Activated CD4-positive, alpha-beta memory T cell treated with anti-CD3 and anti-CD28 coated beads for 36 hours (primary cell): ENCODE measurements around the gene MOB3C. TPM values are rescaled to one million over a fixed set of nuclear protein-coding genes. Genes with fewer than 3 reads are reported as not detected.

Source experiments
- CTCF ChIA-PET: fragments of 350-600 bp; sonication (Branson Sonifier 250); formaldehyde crosslinking; loops from one replicate; lab custom pipeline; 2021; ENCODE audit warnings: antibody characterized with exemption, inconsistent platforms; lab: Charles Lee
- POLR2A ChIA-PET: fragments of 350-600 bp; sonication (Branson Sonifier 250); formaldehyde crosslinking; loops from one replicate; lab custom pipeline; 2021; ENCODE audit warnings: antibody characterized with exemption; lab: Charles Lee
- DNase-seq: peaks from one replicate; pipeline ENCODE4 v3.0.0-alpha.2; 2020
- H3K27ac Mint-ChIP-seq: one replicate; pipeline ENCODE4 v1.8.0; 2021; ENCODE audit warnings: mixed read lengths
- H3K27me3 Mint-ChIP-seq: one replicate; pipeline ENCODE4 v1.8.0; 2021; ENCODE audit warnings: mixed read lengths
- H3K36me3 Mint-ChIP-seq: one replicate; pipeline ENCODE4 v1.8.0; 2021; ENCODE audit warnings: mixed read lengths
- H3K4me1 Mint-ChIP-seq: one replicate; pipeline ENCODE4 v1.8.0; 2021; ENCODE audit warnings: low read depth, mixed read lengths
- H3K4me3 Mint-ChIP-seq: one replicate; pipeline ENCODE4 v1.8.0; 2021; ENCODE audit warnings: mild to moderate bottlenecking, mixed read lengths
- H3K9me3 Mint-ChIP-seq: one replicate; pipeline ENCODE4 v1.8.0; 2021; ENCODE audit warnings: mixed read lengths
- intact Hi-C: fragments of 100-400 bp; cut with micrococcal nuclease; formaldehyde crosslinking; loops from one replicate; pipeline ENCODE4 v1.15.1; 2023
- total RNA-seq, 2 experiments: library from RNA; stranded (reverse); gene quantifications; one replicate each; pipeline ENCODE4 v1.2.3, GENCODE V29; 2021

Gene MOB3C
- total RNA-seq, 2 experiments from 2014 or later: 8.2 to 10.0 TPM

GRCh38 chr1:46569116-46569515 is 47.5 kb downstream of the MOB3C start:
- CTCF ChIA-PET: interaction anchor here (0.6 kb wide), 1 partner anchor 122 kb away, joined by 3 read pairs; no protein-coding TSS in a partner anchor
- no peak overlapping the region for H3K4me3 Mint-ChIP-seq

GRCh38 chr1:46568461-46568891 is 48.1 kb downstream of the MOB3C start:
- no peaks in the 10 kb centered on the region for H3K9me3 Mint-ChIP-seq
- no peak overlapping the region for H3K27ac Mint-ChIP-seq
- H3K4me3 Mint-ChIP-seq: no peak overlapping the region
- peaks cover 9% of the 10 kb centered on the region for H3K36me3 Mint-ChIP-seq
- CTCF ChIA-PET: interaction anchor here (0.6 kb wide), 1 partner anchor 121 kb away, joined by 3 read pairs; no protein-coding TSS in a partner anchor
- DNase-seq: no peak
- intact Hi-C loops: no loop called here
- POLR2A ChIA-PET: no interaction called here
- H3K4me1 Mint-ChIP-seq: no peaks in the 10 kb centered on the region
- H3K27me3 Mint-ChIP-seq: no peaks in the 10 kb centered on the region

More at GRCh38 chr1:46569116-46569515, 47.5 kb downstream of the MOB3C start:
- H3K36me3 Mint-ChIP-seq: peaks cover 9% of the 10 kb centered on the region
- H3K27ac Mint-ChIP-seq: no peak overlapping the region
- H3K9me3 Mint-ChIP-seq: no peaks in the 10 kb centered on the region
- H3K4me1 Mint-ChIP-seq: no peaks in the 10 kb centered on the region
- no peak for DNase-seq
- intact Hi-C loops: no loop called here
- H3K27me3 Mint-ChIP-seq: no peaks in the 10 kb centered on the region
- POLR2A ChIA-PET: no interaction called here

GRCh38 chr1:46563341-46563740 is 53.3 kb downstream of the MOB3C start:
- POLR2A ChIA-PET: no interaction called here
- no peaks in the 10 kb centered on the region for H3K27me3 Mint-ChIP-seq
- CTCF ChIA-PET: no interaction called here
- no peaks in the 10 kb centered on the region for H3K4me1 Mint-ChIP-seq
- H3K36me3 Mint-ChIP-seq: peaks cover 9% of the 10 kb centered on the region
- intact Hi-C loops: no loop called here
- H3K27ac Mint-ChIP-seq: no peak overlapping the region
- no peaks in the 10 kb centered on the region for H3K9me3 Mint-ChIP-seq
- no peak overlapping the region for H3K4me3 Mint-ChIP-seq
- no peak for DNase-seq

- H3K36me3 Mint-ChIP-seq: peaks cover 8% of the 10 kb centered on the region
- H3K27me3 Mint-ChIP-seq: no peaks in the 10 kb centered on the region
- DNase-seq: no peak
- intact Hi-C loops: no loop called here
- ChIA-PET CTCF (interaction anchor here (1.1 kb wide), 1 partner anchor 15 kb away, joined by 3 read pairs; no protein-coding TSS in a partner anchor), POLR2A (no interaction called here)
- H3K27ac Mint-ChIP-seq: no peak overlapping the region
- H3K4me1 Mint-ChIP-seq: no peaks in the 10 kb centered on the region
- H3K4me3 Mint-ChIP-seq: no peak overlapping the region
- H3K9me3 Mint-ChIP-seq: no peaks in the 10 kb centered on the region
These were observed 54.1 kb downstream of the MOB3C start for GRCh38 chr1:46562498-46562897.

- H3K27ac Mint-ChIP-seq: no peak overlapping the region
- ChIA-PET CTCF (interaction anchor here (0.7 to 1.0 kb wide), 2 partner anchors 10 to 13 kb away, joined by 3 read pairs; no protein-coding TSS in a partner anchor), POLR2A (no interaction called here)
- H3K4me1 Mint-ChIP-seq: no peaks in the 10 kb centered on the region
- peaks cover 4% of the 10 kb centered on the region for H3K36me3 Mint-ChIP-seq
- no peaks in the 10 kb centered on the region for H3K9me3 Mint-ChIP-seq
- no peaks in the 10 kb centered on the region for H3K27me3 Mint-ChIP-seq
- intact Hi-C loops: no loop called here
- DNase-seq: no peak
- no peak overlapping the region for H3K4me3 Mint-ChIP-seq
These were observed 57.6 kb downstream of the MOB3C start for GRCh38 chr1:46558966-46559365.

- Mint-ChIP-seq H3K27ac (no peak overlapping the region), H3K4me1 (no peaks in the 10 kb centered on the region), H3K4me3 (no peak overlapping the region), H3K9me3 (no peaks in the 10 kb centered on the region), H3K36me3 (peaks cover 4% of the 10 kb centered on the region), H3K27me3 (no peaks in the 10 kb centered on the region)
- intact Hi-C loops: no loop called here
- ChIA-PET CTCF (interaction anchor here (0.7 to 1.0 kb wide), 2 partner anchors 9 to 12 kb away, joined by 3 read pairs; no protein-coding TSS in a partner anchor), POLR2A (no interaction called here)
- no peak for DNase-seq
These were observed 58.3 kb downstream of the MOB3C start for GRCh38 chr1:46558141-46558963.

Other genes starting within 250 kb of the MOB3C start
- 1 to 10 TPM; 4.4 to 5.3 TPM for gene FAAH, start 222.5 kb downstream of the MOB3C start, total RNA-seq
- gene DMBX1, start 127.0 kb downstream of the MOB3C start, total RNA-seq: under 1 TPM; 0.10 to 0.12 TPM
- not detected for gene KNCN, start 65.2 kb downstream of the MOB3C start, total RNA-seq
- gene MKNK1, start 12.5 kb downstream of the MOB3C start, total RNA-seq: 10 to 100 TPM; 28.2 to 28.5 TPM
- gene ATPAF1, start 51.6 kb upstream of the MOB3C start, total RNA-seq: 10 to 100 TPM; 45.0 to 45.9 TPM
- gene TEX38, start 55.0 kb upstream of the MOB3C start, total RNA-seq: under 1 TPM in 1 of 2 experiments, not detected in 1; 0.21 TPM
- gene EFCAB14, start 102.3 kb upstream of the MOB3C start, total RNA-seq: 10 to 100 TPM; 47.1 to 48.0 TPM
- gene CYP4B1, start 182.2 kb upstream of the MOB3C start, total RNA-seq: not detected